Measurements from ENCODE around the gene ALS2.

Gene ALS2

DNA sequence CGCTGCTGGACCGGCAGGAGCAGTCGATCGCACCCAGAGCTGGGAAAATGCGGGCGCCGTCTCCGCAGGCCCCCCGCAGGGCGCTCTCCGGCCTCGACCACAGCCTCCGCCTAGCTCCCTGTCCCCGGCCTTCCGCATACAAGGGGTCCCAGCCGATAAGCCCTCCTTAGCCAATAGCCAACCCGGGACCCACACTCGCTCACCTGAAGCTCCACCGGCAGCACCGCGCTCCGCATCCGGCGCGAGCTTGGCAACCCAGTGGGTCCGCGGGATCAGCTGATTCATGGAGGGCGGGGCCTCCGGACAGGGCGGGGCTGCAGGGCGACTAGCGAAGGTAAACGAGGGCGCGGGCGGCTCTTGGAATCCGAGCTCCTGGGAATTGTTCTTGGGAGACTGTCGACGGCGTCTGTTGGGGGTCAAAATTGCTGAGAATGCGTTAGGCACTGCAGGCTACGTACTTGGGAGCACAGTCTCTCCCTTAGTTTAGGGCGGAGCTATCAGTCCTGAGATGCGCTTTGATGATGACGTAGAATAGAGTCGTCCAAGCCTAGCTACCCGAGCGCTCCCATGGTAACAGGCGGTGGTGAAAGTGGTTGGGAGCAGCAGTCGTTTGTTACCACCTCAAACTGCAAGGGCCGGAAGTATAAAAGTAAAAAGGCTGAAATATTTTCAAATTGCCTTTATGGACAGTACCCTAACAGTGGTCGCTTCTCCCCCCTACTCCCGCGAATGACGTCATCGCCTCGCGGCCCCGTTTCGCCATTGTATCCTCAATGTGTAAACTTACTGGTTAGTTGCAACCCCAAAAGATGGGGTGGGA is at the start of gene ALS2:
Gene ALS2, minus strand, starts transcription at position 260 of the 820 bp plus-strand sequence. CDS start 12,048 bp downstream, outside the sequence.
- Mint-ChIP-seq H3K4me3 (peak within 1 kb of the TSS; percentile 88 to 94 (median 89)), H3K36me3 (ENCODE audit: low read depth) (no peaks in the 10 kb centered on the region), H3K9me3 (no peaks in the 10 kb centered on the region), H3K4me1 (peaks cover 29% of the 10 kb centered on the region), H3K27me3 (ENCODE audit: low read depth) (no peaks in the 10 kb centered on the region), H3K27ac (peak within 1 kb of the TSS; percentile 80 to 93 (median 91))
- no peak for TF ChIP-seq CTCF (IDR thresholded peaks at IDR 0.05; ENCODE audit: unreplicated experiment in 3 of 3)

- Mint-ChIP-seq H3K27ac (no peak overlapping the region), H3K27me3 (ENCODE audit: low read depth) (no peaks in the 10 kb centered on the region), H3K4me3 (no peak overlapping the region), H3K4me1 (peaks cover under 1% of the 10 kb centered on the region), H3K36me3 (ENCODE audit: low read depth) (no peaks in the 10 kb centered on the region), H3K9me3 (no peaks in the 10 kb centered on the region)
- TF ChIP-seq CTCF (IDR thresholded peaks at IDR 0.05; ENCODE audit: unreplicated experiment in 3 of 3) = no peak
Observed at GRCh38 chr2:201828220-201828619, 47.5 kb upstream of the ALS2 start.

DNA sequence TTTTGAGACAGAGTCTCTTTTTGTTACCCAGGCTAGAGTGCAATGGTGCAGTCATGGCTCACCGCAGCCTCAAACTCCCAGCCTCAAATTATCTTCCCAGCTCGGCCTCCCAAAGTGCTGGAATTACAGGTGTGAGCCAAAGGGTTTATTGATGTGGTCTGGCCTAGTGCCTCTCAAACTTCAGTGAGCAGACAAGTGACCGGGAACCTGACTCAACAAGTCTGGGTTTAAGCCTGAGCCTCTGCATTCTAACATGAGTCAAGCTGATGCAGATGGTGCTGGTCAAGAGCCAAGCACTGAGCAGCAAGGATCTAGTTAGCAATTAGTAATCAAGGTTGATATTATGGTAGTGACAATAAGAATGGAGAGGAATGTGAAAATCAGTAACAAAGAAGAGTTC is 46.9 kb upstream of the ALS2 start:
- no peaks in the 10 kb centered on the region for H3K36me3 Mint-ChIP-seq (ENCODE audit: low read depth)
- no peaks in the 10 kb centered on the region for H3K27me3 Mint-ChIP-seq (ENCODE audit: low read depth)
- H3K4me3 Mint-ChIP-seq = no peak overlapping the region
- no peak for TF ChIP-seq CTCF (IDR thresholded peaks at IDR 0.05; ENCODE audit: unreplicated experiment in 3 of 3)
- H3K4me1 Mint-ChIP-seq = no peaks in the 10 kb centered on the region
- H3K9me3 Mint-ChIP-seq = no peaks in the 10 kb centered on the region
- no peak overlapping the region for H3K27ac Mint-ChIP-seq

DNA sequence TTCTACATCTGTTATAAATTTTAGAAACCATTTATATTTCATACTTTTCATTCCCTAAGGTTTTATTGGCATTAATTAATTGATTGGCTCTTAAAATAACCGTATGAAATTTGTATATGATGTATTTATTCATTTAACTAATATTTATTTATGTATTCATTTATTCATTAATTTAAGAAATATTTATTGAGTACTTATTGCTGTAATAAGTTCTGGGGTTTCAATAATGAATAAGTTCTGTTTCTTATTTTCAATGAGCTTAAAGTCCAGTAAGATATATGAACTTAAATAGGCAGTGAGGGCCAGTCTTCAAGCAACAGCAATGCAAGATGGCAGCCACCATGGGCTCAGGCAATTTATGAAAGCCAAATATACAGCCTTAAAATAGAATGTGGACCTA is 43.5 kb upstream of the ALS2 start:
- Mint-ChIP-seq H3K27me3 (ENCODE audit: low read depth) (no peaks in the 10 kb centered on the region), H3K36me3 (ENCODE audit: low read depth) (no peaks in the 10 kb centered on the region), H3K9me3 (no peaks in the 10 kb centered on the region), H3K4me3 (no peak overlapping the region), H3K27ac (no peak overlapping the region), H3K4me1 (peaks cover 10% of the 10 kb centered on the region)
- TF ChIP-seq CTCF (IDR thresholded peaks at IDR 0.05; ENCODE audit: unreplicated experiment in 3 of 3) = no peak

GRCh38 chr2:201821080-201821479 is 40.3 kb upstream of the ALS2 start:
- no peaks in the 10 kb centered on the region for H3K27me3 Mint-ChIP-seq (ENCODE audit: low read depth)

More at GRCh38 chr2:201821080-201821479, 40.3 kb upstream of the ALS2 start:
- H3K9me3 Mint-ChIP-seq = no peaks in the 10 kb centered on the region
- H3K4me1 Mint-ChIP-seq = peaks cover 10% of the 10 kb centered on the region
- H3K4me3 Mint-ChIP-seq = no peak overlapping the region
- H3K27ac Mint-ChIP-seq = no peak overlapping the region
- no peak for TF ChIP-seq CTCF (IDR thresholded peaks at IDR 0.05; ENCODE audit: unreplicated experiment in 3 of 3)
- no peaks in the 10 kb centered on the region for H3K36me3 Mint-ChIP-seq (ENCODE audit: low read depth)
